Hippocampal formation (tissue), 2 donors: ENCODE results near the gene SELENOV.

ENCODE experiments used
- DNase-seq, 2 donors: peaks; one replicate each; lab custom pipeline; 2025; lab: John Stamatoyannopoulos, UW

The SELENOV gene

GRCh38 chr19:39492788-39493187 lies 22.2 kb upstream of the SELENOV start:
- DNase-seq, result no peak

GRCh38 chr19:39494661-39495060 lies 20.3 kb upstream of the SELENOV start:
- no peak for DNase-seq

GRCh38 chr19:39496063-39496462 lies 18.9 kb upstream of the SELENOV start:
- DNase-seq, result no peak

GRCh38 chr19:39497701-39497995 lies 17.3 kb upstream of the SELENOV start:
- DNase-seq, result no peak

DNA sequence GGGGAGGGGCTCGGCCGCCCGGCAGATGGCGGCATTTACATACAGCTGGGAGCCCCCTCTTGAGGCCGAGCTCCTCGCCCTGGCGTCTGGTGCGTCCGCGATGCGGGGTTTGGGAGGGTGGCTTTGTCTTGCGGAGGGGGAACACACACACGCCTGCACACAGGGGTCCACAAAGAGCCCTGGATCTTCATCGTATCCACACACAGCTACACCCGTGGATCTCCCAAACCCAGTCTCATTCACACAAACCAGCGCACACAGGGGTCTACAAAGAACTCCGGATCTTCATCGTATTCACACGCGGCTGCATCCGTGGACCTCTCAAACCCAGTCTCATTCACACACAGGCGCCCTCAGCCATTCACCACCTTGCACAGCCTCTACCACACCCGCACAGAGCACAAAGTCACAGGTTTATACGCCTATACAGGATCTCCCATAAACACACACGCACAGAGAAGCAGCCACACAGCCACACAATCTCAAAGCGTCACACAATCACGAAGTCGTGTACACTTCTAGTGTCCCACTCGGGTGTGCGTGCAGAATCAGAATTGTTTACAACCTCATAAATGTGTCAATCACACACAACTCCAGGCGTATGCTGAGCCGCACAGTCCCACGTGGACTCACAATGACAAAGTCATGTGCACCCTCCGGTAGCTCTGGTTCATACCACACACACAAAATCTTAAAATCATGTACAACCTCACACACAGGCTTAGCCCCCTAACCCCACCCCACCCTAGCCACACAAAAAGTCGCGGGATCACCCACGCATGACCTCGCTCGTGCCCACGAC lies 16.7 kb upstream of the SELENOV start:
- DNase-seq, result peak; percentile 2 to 7

DNA sequence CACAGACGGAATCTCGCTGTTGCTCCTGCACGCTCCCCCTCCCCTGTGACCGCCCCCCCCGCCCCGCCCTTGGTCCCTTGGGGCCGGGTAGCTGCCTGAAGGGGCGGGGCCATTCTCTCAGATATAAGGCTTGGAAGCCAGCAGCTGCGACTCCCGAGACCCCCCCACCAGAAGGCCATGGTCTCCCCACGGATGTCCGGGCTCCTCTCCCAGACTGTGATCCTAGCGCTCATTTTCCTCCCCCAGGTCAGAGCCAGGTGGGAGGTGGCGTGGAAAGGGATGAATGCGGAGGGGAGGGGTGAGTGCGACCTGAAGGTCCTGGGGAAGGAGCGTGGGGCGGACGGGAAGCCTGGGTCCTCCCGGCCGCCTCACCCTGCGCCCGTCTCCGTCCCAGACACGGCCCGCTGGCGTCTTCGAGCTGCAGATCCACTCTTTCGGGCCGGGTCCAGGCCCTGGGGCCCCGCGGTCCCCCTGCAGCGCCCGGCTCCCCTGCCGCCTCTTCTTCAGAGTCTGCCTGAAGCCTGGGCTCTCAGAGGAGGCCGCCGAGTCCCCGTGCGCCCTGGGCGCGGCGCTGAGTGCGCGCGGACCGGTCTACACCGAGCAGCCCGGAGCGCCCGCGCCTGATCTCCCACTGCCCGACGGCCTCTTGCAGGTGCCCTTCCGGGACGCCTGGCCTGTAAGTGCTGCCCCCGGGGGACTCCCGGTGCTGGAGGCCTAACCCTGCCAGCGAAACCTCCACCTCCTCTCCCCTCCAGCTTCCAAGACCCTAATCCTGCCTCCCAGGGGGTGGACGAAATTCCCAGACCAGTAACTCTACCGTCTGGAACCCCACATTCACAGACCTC lies 15.9 kb upstream of the SELENOV start, which contains the start of gene DLL3:
Gene DLL3 (plus strand): TSS at position 150 of the 845 bp plus-strand sequence. CDS start 28 bp downstream, at position 178.
- no peak for DNase-seq

GRCh38 chr19:39499932-39500331 lies 15.0 kb upstream of the SELENOV start:
- no peak for DNase-seq

DNA sequence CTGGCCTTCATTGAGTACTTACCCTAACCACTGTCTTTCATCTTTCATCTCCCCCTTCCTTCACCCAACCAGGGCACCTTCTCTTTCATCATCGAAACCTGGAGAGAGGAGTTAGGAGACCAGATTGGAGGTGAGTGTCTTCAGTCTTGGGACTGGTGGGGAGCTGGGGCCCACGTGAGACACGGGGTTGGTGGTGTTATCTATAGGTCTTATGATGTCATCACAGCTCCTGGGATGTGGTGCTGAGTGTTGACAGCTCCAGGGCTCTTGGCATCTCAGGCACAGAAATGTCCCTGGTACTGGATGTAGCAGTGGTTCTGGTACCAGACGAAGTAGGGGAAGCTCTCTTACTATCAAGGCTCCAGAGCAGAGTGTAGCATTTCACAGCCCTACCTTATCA lies 14.4 kb upstream of the SELENOV start:
- DNase-seq, result no peak

- DNase-seq, result no peak
Observed at GRCh38 chr19:39501340-39501739, 13.6 kb upstream of the SELENOV start.

- DNase-seq, result no peak
Observed at GRCh38 chr19:39502640-39503417, 12.1 kb upstream of the SELENOV start.

- no peak for DNase-seq
Observed at GRCh38 chr19:39506598-39506943, 8.4 kb upstream of the SELENOV start.

DNA sequence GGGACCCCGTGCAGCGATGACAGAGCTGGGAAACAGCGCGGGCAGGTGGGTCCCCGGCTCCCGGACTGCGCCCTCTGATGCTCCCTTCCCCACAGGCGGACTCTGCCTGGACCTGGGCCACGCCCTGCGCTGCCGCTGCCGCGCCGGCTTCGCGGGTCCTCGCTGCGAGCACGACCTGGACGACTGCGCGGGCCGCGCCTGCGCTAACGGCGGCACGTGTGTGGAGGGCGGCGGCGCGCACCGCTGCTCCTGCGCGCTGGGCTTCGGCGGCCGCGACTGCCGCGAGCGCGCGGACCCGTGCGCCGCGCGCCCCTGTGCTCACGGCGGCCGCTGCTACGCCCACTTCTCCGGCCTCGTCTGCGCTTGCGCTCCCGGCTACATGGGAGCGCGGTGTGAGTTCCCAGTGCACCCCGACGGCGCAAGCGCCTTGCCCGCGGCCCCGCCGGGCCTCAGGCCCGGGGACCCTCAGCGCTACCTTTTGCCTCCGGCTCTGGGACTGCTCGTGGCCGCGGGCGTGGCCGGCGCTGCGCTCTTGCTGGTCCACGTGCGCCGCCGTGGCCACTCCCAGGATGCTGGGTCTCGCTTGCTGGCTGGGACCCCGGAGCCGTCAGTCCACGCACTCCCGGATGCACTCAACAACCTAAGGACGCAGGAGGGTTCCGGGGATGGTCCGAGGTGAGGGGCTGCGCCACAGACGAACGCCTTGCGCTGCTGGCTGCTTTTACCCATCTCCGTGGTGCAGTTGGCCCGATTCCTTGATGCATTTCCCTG lies 7.8 kb upstream of the SELENOV start:
- peak in 1 of 2 donors; percentile 1 for DNase-seq

DNA sequence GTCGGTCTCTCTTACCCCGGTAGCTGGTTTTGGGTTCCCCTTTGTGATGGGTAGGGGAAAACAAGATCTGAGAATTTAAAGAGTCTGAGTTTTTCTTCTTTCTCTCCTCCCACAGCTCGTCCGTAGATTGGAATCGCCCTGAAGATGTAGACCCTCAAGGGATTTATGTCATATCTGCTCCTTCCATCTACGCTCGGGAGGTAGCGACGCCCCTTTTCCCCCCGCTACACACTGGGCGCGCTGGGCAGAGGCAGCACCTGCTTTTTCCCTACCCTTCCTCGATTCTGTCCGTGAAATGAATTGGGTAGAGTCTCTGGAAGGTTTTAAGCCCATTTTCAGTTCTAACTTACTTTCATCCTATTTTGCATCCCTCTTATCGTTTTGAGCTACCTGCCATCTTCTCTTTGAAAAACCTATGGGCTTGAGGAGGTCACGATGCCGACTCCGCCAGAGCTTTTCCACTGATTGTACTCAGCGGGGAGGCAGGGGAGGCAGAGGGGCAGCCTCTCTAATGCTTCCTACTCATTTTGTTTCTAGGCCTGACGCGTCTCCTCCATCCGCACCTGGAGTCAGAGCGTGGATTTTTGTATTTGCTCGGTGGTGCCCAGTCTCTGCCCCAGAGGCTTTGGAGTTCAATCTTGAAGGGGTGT lies 7.1 kb upstream of the SELENOV start:
- no peak for DNase-seq

DNA sequence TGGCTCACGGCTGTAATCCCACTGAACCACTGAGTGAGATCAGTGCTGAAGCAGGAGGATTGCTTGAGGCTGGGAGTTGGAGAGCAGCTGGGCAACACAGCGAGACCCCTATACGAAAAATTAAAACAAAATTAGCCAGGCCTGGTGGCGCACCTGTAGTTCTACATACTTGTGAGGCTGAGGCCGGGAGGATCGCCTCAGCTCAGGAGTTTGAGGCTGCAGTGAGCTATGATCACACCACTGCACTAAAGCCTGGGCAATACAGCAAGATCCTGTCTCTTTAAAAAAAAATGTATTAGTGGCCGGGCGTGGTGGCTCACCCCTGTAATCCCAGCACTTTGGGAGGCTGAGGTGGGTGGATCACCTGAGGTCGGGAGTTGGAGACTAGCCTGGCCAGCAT lies 6.3 kb upstream of the SELENOV start:
- no peak for DNase-seq

- DNase-seq, result no peak
Observed at GRCh38 chr19:39509233-39509632, 5.7 kb upstream of the SELENOV start.

GRCh38 chr19:39512988-39513387 lies 2.0 kb upstream of the SELENOV start:
- DNase-seq, result no peak

- DNase-seq, result no peak
Observed at GRCh38 chr19:39515551-39516191, 732 bp downstream of the SELENOV start.

GRCh38 chr19:39516270-39516669 lies 1.3 kb downstream of the SELENOV start:
- DNase-seq, result no peak

DNA sequence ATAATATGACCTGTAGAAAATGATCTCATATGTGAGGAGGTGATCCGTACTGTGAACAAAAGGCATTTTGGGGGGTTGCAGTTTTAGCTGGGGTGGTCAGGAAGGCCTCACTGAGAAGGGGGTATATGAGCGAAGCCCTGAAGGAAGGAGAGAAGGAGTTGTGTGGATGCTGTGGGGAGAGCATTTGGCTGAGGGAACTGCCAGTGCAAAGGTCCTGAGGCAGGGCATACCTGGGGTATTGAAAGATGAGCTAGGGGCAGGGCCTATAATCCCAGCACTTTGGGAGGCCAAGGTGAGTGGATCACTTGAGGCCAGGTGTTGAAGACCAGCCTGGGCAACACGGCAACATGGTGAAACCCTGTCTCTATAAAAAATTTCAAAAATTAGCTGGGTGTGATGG lies 2.5 kb downstream of the SELENOV start:
- DNase-seq, result no peak

DNA sequence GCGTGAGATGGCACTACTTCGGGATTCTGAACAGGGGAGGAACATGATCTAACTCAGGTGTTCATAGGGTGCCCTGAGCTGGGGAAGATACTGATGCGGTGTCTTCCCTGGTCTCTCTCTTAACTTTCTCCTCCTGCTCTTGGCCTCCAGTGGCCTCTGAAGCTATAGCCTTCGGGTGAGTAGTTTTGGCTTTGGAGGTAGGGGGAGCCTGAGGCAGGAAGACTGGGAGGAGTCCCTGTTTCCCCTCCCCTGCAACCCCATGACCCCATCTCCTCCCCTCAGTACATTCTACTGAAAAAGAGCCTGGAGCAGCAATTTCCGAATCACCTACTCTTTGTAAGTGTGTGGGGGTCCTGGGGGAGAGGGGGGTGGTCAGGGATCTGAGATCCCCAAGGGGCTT lies 3.5 kb downstream of the SELENOV start:
- no peak for DNase-seq

- DNase-seq, result no peak
Observed at GRCh38 chr19:39518975-39519374, 4.0 kb downstream of the SELENOV start.
